ENCODE results near the gene TSHZ1.

The TSHZ1 gene

DNA sequence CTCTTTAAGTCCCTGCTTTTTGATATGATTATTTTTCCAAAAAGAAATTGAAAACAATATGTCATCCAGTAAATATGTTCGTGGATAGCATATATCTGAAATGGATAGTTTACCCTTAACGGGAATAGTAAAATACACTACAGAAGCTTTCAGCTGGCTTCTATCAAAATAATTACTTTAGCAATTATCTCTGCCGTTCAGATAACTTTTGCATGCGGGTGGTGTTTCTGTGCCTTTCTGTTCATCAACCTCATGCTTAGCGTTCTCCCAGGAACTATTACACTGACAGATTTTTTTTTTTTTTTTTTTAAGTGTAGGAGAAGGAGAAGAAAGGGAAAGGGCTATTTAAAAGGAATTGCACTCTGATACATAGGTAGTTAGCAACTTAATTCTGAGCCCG lies 53.6 kb downstream of the TSHZ1 start:
- Histone ChIP-seq H3K9ac (ENCODE audit: low read length) (no peak overlapping the region), H3K4me2 (ENCODE audit: low read depth, low read length, poor library complexity, severe bottlenecking) (no peak overlapping the region), H3K79me2 (ENCODE audit: insufficient read depth, low read length) (no peaks in the 10 kb centered on the region), H3K36me3 (ENCODE audit: low read length) (no peaks in the 10 kb centered on the region), H3K9me2 (replicated peaks; ENCODE audit: insufficient read depth, low read length) (no peaks in the 10 kb centered on the region), H2AFZ (ENCODE audit: low read depth, low read length, severe bottlenecking) (no peak overlapping the region), H3K4me3 (ENCODE audit: insufficient read depth, low read length, poor library complexity, severe bottlenecking) (no peak overlapping the region), H3K27me3 (ENCODE audit: low read length) (no peaks in the 10 kb centered on the region), H3K9me3 (ENCODE audit: insufficient read depth, low read length) (no peaks in the 10 kb centered on the region), H3K27ac (ENCODE audit: low read depth, low read length) (no peak overlapping the region), H3F3A (ENCODE audit: insufficient read depth) (no peaks in the 10 kb centered on the region), H4K20me1 (ENCODE audit: low read depth, low read length) (no peaks in the 10 kb centered on the region)
- TF ChIP-seq CTCF (IDR thresholded peaks at IDR 0.05; ENCODE audit: insufficient read depth, low read length, poor library complexity, severe bottlenecking) (no peak), EZH2phosphoT487 (conservative IDR thresholded peaks at IDR 0.05; ENCODE audit: low read length) (no peak)

- no peak overlapping the region for H3K27ac ChIP-seq (ENCODE audit: low read depth, low read length)
- no peaks in the 10 kb centered on the region for H3K36me3 ChIP-seq (ENCODE audit: low read length)
- no peak overlapping the region for H3K9ac ChIP-seq (ENCODE audit: low read length)
- H3K9me2 ChIP-seq (replicated peaks; ENCODE audit: insufficient read depth, low read length) = no peaks in the 10 kb centered on the region
- TF ChIP-seq CTCF (IDR thresholded peaks at IDR 0.05; ENCODE audit: insufficient read depth, low read length, poor library complexity, severe bottlenecking) = no peak
- no peaks in the 10 kb centered on the region for H3K79me2 ChIP-seq (ENCODE audit: insufficient read depth, low read length)
- no peak overlapping the region for H3K4me3 ChIP-seq (ENCODE audit: insufficient read depth, low read length, poor library complexity, severe bottlenecking)
- no peaks in the 10 kb centered on the region for H3K27me3 ChIP-seq (ENCODE audit: low read length)
- H3K4me2 ChIP-seq (ENCODE audit: low read depth, low read length, poor library complexity, severe bottlenecking) = no peak overlapping the region
- no peaks in the 10 kb centered on the region for H3K9me3 ChIP-seq (ENCODE audit: insufficient read depth, low read length)
- no peak overlapping the region for H2AFZ ChIP-seq (ENCODE audit: low read depth, low read length, severe bottlenecking)
- no peaks in the 10 kb centered on the region for H4K20me1 ChIP-seq (ENCODE audit: low read depth, low read length)
- no peaks in the 10 kb centered on the region for H3F3A ChIP-seq (ENCODE audit: insufficient read depth)
Observed at GRCh38 chr18:75264926-75265597, 54.5 kb downstream of the TSHZ1 start.

DNA sequence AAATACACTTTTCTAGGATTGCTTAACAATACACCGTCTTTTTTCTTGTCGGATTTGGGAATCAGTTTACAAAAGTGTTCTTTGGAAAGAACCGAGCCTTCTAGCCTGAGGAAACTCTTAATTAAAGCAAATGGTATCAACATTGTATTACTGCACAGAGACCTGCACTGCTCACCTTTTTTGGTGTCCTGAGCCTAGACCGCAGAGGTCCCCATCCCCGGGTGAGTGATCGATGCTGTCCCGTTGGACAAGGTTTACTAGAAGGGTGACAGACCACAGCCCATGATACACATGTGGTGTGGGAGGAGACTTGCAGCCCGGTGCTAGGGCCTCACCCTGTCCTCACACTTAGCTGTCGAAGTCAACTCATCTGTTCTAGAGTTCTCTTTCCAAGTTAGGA lies 55.3 kb downstream of the TSHZ1 start:
- H3K27me3 ChIP-seq (ENCODE audit: low read length) = no peaks in the 10 kb centered on the region
- H3F3A ChIP-seq (ENCODE audit: insufficient read depth) = no peaks in the 10 kb centered on the region
- H2AFZ ChIP-seq (ENCODE audit: low read depth, low read length, severe bottlenecking) = no peak overlapping the region
- no peaks in the 10 kb centered on the region for H3K79me2 ChIP-seq (ENCODE audit: insufficient read depth, low read length)
- H3K4me3 ChIP-seq (ENCODE audit: insufficient read depth, low read length, poor library complexity, severe bottlenecking) = no peak overlapping the region
- H4K20me1 ChIP-seq (ENCODE audit: low read depth, low read length) = no peaks in the 10 kb centered on the region
- H3K36me3 ChIP-seq (ENCODE audit: low read length) = no peaks in the 10 kb centered on the region
- no peak overlapping the region for H3K27ac ChIP-seq (ENCODE audit: low read depth, low read length)
- H3K9ac ChIP-seq (ENCODE audit: low read length) = no peak overlapping the region
- no peak for TF ChIP-seq CTCF (IDR thresholded peaks at IDR 0.05; ENCODE audit: insufficient read depth, low read length, poor library complexity, severe bottlenecking)
- no peak for TF ChIP-seq EZH2phosphoT487 (conservative IDR thresholded peaks at IDR 0.05; ENCODE audit: low read length)
- no peak overlapping the region for H3K4me2 ChIP-seq (ENCODE audit: low read depth, low read length, poor library complexity, severe bottlenecking)
- no peaks in the 10 kb centered on the region for H3K9me2 ChIP-seq (replicated peaks; ENCODE audit: insufficient read depth, low read length)
- no peaks in the 10 kb centered on the region for H3K9me3 ChIP-seq (ENCODE audit: insufficient read depth, low read length)

Measured in SU-DHL-6 (cell line).